Ovary (tissue), 9 donors: ENCODE data around the gene MYO3B. TPM values are rescaled to one million over a fixed set of nuclear protein-coding genes. Genes with fewer than 3 reads are reported as not detected.

Experiments used
- DNase-seq, 5 donors: peaks; one replicate each; pipeline ENCODE4 v3.0.0-alpha.2; 2019 to 2020
- H3K27ac ChIP-seq, 2 donors: fragments of 200-600 bp; one replicate each; pipeline versions ENCODE4 v1.5.1 to v1.8.0; 2019 to 2022
- H3K27me3 ChIP-seq: fragments of 200-600 bp; one replicate; pipeline ENCODE4 v1.8.0; 2022
- H3K36me3 ChIP-seq: fragments of 200-600 bp; sonication (generic); one replicate; pipeline ENCODE4 v1.5.1; 2019
- H3K4me1 ChIP-seq: one replicate; pipeline ENCODE4 v1.8.1; 2013; ENCODE audit warnings: mild to moderate bottlenecking, moderate library complexity; ENCODE audit not compliant: insufficient read depth
- H3K4me3 ChIP-seq: fragments of 200-600 bp; sonication (generic); one replicate; pipeline ENCODE4 v1.5.1; 2017
- H3K9me3 ChIP-seq, 2 donors: fragments of 200-600 bp in 1 of 2; sonication (generic) in 1 of 2; one replicate each; pipeline versions ENCODE4 v1.5.1 to v1.8.1; 2013 to 2019; ENCODE audit warnings: mild to moderate bottlenecking in 1 of 2, moderate library complexity in 1 of 2
- EP300 ChIP-seq: sonication (generic); formaldehyde crosslinking; IDR thresholded peaks from one replicate; pipeline ENCODE4 v1.6.1; 2017; ENCODE audit warnings: antibody characterized with exemption
- POLR2A ChIP-seq: fragments of 450-650 bp; IDR thresholded peaks from one replicate; pipeline ENCODE4 v1.6.1; 2017; ENCODE audit warnings: antibody characterized with exemption, mild to moderate bottlenecking, moderate library complexity
- WGBS, 3 donors: extraction: QIAGEN DNeasy Blood & Tissue Kit in 1 of 3; methylation state at CpG; one replicate each; pipeline versions ENCODE4 v1.1.5 to v1.1.7; 2013 to 2017; 5-methylcytosine and 5-hydroxymethylcytosine counted together
- intact Hi-C, 4 donors: fragments of 100-400 bp; cut with DNase I; formaldehyde crosslinking; loops; one replicate each; pipeline versions ENCODE4 v1.11.0 to v1.15.1; 2022 to 2023
- polyA plus RNA-seq, 2 donors: library from polyadenylated mRNA; stranded (reverse); fragments of 200-250 nt in 1 of 2; fragments of 350-450 nt in 1 of 2; fragmentation: Illumina TruSeq in 1 of 2; extraction: RNeasy Lipid Tissue Mini Kit (QIAGEN cat#74804) in 1 of 2; gene quantifications; one replicate each; pipeline ENCODE4 v1.2.3, GENCODE V29; 2013 to 2014
- total RNA-seq, 7 donors: library from RNA; depleted of rRNA in 2 of 7; stranded (reverse); fragments of >200 nt in 2 of 7; fragmentation: NEBNext Ultra II Directional in 3 of 7; extraction: Animal tissue kit (Norgen Biotek cat#: 25700) in 3 of 7; gene quantifications; one replicate each; pipeline versions ENCODE4 v1.1.0 to v1.2.4, GENCODE V29; 2016 to 2023
- TF ChIP-seq, protein P1 (sequence below), 3 donors: fragments of 450-650 bp in 2 of 3; fragments of 200-600 bp in 1 of 3; IDR thresholded peaks; one replicate each; pipeline versions ENCODE4 v1.5.1 to v1.8.0; 2016 to 2022; ENCODE audit warnings: antibody characterized with exemption in 3 of 3, mild to moderate bottlenecking in 1 of 3
- donor health status: DM: no; HTN: no; CAD: no; lungs with moderate emphysema.
- donor health status: DM: no; HTN: no; CAD: no.
- donor health status: Bipolar disorder and iron deficiency.
- donor health status: DM: yes; HTN: yes; CAD: no.
- donor health status: DM: no; HTN: no; CAD: no.
- donor health status: DM: yes; HTN: yes; CAD: no.

Gene MYO3B
- total and polyA plus RNA-seq, 9 donors, result 0.04 to 1.3 (median 0.12) TPM; not detected in 2

DNA sequence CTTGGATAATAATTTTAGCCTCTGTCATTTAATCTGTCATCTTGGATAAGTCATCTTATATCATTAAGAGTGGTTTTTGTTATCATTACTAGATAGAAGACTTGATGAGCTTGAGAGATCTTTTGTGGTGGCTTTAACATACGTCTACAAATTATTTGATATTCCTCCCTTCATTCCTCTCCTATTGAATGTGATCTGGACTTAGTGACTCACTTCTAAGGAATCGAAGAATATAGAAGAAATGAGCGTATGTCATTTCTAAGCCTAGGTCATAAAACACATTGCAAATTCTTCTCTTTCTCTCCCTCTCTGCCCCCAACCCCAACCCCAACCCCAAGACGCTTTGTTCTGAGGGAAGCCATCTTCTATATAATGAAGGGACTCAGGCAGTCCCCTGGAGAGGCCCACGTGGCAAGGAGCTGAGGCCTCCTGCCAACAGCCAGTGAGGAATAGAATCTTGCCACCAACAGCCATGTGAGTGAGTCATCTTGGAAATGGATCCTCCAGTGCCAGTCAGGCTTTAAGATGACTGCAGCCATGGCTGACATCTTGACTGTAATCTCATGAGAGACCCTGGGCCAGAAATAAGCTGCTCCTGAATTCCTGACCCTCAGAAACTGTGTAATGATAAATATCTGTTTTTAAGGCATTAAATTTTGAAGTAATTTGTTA is 315.6 kb downstream of the MYO3B start:
- intact Hi-C loops, result no loop called here
- no peaks in the 10 kb centered on the region for H3K27me3 ChIP-seq
- WGBS, 3 donors, result 83 to 87% (median 87%) methylated on average over 5 of the region's 5 CpGs
- no peaks in the 10 kb centered on the region for H3K36me3 ChIP-seq
- no peak for TF ChIP-seq POLR2A
- H3K9me3 ChIP-seq, result no peaks in the 10 kb centered on the region
- no peak overlapping the region for H3K27ac ChIP-seq
- no peaks in the 10 kb centered on the region for H3K4me1 ChIP-seq
- no peak overlapping the region for H3K4me3 ChIP-seq
- no peak for DNase-seq

DNA sequence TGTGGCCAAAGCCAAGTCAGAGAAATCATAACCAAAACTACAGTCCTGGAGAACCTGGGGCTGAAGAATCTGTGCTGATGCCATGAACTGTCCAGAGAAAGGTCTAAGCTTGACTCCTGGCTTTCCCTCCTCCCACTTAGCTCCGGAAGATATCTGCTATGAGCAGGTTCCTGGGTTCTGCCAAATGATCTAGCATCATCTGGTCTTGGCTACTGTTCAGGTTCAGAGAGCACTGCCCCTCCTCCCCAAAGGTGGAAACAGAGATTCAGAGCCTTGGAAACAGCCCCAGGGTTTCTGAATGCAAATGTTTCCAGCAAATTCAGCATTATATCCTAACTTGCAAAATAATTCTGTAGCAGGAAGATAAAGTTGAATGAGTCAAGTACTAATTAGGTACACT is 317.9 kb downstream of the MYO3B start:
- Histone ChIP-seq H3K4me1 (no peaks in the 10 kb centered on the region), H3K27ac (no peak overlapping the region), H3K9me3 (no peaks in the 10 kb centered on the region), H3K4me3 (no peak overlapping the region), H3K27me3 (no peaks in the 10 kb centered on the region), H3K36me3 (no peaks in the 10 kb centered on the region)
- no peak for TF ChIP-seq EP300
- TF ChIP-seq, protein P1, sequence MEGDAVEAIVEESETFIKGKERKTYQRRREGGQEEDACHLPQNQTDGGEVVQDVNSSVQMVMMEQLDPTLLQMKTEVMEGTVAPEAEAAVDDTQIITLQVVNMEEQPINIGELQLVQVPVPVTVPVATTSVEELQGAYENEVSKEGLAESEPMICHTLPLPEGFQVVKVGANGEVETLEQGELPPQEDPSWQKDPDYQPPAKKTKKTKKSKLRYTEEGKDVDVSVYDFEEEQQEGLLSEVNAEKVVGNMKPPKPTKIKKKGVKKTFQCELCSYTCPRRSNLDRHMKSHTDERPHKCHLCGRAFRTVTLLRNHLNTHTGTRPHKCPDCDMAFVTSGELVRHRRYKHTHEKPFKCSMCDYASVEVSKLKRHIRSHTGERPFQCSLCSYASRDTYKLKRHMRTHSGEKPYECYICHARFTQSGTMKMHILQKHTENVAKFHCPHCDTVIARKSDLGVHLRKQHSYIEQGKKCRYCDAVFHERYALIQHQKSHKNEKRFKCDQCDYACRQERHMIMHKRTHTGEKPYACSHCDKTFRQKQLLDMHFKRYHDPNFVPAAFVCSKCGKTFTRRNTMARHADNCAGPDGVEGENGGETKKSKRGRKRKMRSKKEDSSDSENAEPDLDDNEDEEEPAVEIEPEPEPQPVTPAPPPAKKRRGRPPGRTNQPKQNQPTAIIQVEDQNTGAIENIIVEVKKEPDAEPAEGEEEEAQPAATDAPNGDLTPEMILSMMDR (IDR thresholded peaks at IDR 0.05), result no peak
- no peak for TF ChIP-seq POLR2A
- no peak for DNase-seq
- intact Hi-C loops, result loop anchor here in 1 of 4 donors (5.0 kb wide), 1 partner anchor 1234 kb away; no protein-coding TSS in a partner anchor
- WGBS, 3 donors, result 6 to 13% (median 8%) methylated on average over 1 of the region's 1 CpG

DNA sequence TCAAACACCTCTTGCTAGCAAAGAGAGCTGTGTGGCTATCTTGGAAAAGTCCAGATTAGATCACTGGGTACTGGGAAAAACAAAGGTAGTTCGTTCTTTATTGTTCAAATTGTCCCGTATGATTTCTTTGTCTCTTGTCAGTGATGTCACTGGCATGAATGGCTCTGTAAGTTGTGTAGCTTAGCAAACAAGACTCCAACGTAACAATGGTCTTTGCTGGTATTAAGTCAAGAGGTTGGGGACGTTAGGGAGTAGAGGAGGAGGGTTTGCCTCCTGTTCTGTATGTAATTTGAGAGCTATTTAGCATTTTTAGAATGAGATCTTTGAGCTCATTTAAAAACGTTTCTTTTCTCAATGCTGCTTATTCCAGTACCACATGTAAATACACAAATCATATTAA is 320.7 kb downstream of the MYO3B start:
- no peak for TF ChIP-seq EP300
- TF ChIP-seq, protein P1 (IDR thresholded peaks at IDR 0.05), result no peak
- TF ChIP-seq POLR2A, result no peak
- Histone ChIP-seq H3K4me3 (no peak overlapping the region), H3K27ac (no peak overlapping the region), H3K4me1 (no peaks in the 10 kb centered on the region), H3K27me3 (no peaks in the 10 kb centered on the region), H3K9me3 (no peaks in the 10 kb centered on the region), H3K36me3 (no peaks in the 10 kb centered on the region)
- no peak for DNase-seq
- intact Hi-C loops, result loop anchor here in 1 of 4 donors (5.0 kb wide), 1 partner anchor 1236 kb away; no protein-coding TSS in a partner anchor
- 44 to 48% (median 44%) methylated on average over 5 of the region's 5 CpGs for WGBS, 3 donors

DNA sequence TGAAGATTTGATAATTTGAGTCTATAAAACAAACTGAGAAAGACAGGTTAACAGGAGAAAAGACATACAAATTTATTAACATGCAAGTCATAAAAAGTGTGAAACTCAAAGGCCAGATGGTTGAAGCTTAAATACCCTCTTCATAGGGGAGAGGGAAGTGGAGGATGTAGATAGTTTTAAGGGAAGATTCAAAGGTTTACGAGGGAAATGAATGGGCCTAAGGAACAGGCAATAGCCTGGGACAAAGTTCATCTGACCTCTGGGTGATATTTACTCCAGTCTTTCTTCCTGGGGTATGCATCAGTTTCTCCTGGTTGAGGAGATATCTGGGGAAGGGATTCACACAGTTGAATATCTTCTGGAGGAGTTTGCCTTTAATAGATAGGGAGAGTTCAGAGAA is 322.2 kb downstream of the MYO3B start:
- Histone ChIP-seq H3K9me3 (no peaks in the 10 kb centered on the region), H3K27ac (no peak overlapping the region), H3K36me3 (no peaks in the 10 kb centered on the region), H3K27me3 (no peaks in the 10 kb centered on the region), H3K4me1 (no peaks in the 10 kb centered on the region), H3K4me3 (no peak overlapping the region)
- intact Hi-C loops, result no loop called here
- 52 to 96% (median 96%) methylated on average over 1 of the region's 1 CpG for WGBS, 3 donors
- TF ChIP-seq EP300, result no peak
- no peak for TF ChIP-seq POLR2A
- TF ChIP-seq, protein P1 (IDR thresholded peaks at IDR 0.05), result no peak
- DNase-seq, result no peak

DNA sequence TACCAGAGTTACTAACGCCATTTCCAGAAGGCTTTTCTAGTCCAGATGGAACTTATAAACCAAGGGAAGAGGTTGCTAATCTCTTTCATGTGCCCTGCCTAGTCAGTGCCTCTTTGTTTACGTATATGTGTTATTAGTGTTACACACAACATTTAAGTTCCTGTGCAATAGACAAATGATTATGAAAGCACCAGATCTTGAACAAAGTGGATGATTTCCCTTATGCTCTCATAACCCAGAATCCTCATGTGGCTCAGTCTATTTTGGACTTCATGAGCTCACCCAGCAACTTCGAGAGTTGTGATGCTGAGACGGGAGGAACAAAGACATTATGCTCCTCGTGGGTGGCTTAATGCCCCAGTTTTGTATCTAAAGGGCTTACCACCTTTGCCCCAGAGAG is 322.8 kb downstream of the MYO3B start:
- H3K4me3 ChIP-seq, result no peak overlapping the region
- H3K27ac ChIP-seq, result no peak overlapping the region
- H3K4me1 ChIP-seq, result no peaks in the 10 kb centered on the region
- no peak for DNase-seq
- H3K36me3 ChIP-seq, result no peaks in the 10 kb centered on the region
- TF ChIP-seq, protein P1 (IDR thresholded peaks at IDR 0.05), result no peak
- TF ChIP-seq POLR2A, result no peak
- no peak for TF ChIP-seq EP300
- intact Hi-C loops, result no loop called here
- no peaks in the 10 kb centered on the region for H3K9me3 ChIP-seq
- WGBS, 3 donors, result 59 to 66% (median 62%) methylated on average over 5 of the region's 5 CpGs
- H3K27me3 ChIP-seq, result no peaks in the 10 kb centered on the region
